Activated naive CD8-positive, alpha-beta T cell treated with anti-CD3 and anti-CD28 coated beads, Interleukin-2, amount 10 ng/mL, durations not matched to agents 7 days and 5 days (primary cell): ENCODE data around the gene CBLL2. TPM values are rescaled to one million over a fixed set of nuclear protein-coding genes. Genes with fewer than 3 reads are reported as not detected.
"Not testable (repeated sequence)": the region's sequence is repeated elsewhere in the genome, so short reads cannot be mapped to it uniquely, and the experiment has no call there.

ENCODE experiments used
- ATAC-seq: fragments of 150-1000 bp; cut with Tn5 transposase; one replicate; pipeline ENCODE4 v1.10.0; 2021; ENCODE audit warnings: low read depth, moderate library complexity
- POLR2A ChIA-PET: fragments of 350-600 bp; sonication (Branson Sonifier 250); formaldehyde crosslinking; loops from one replicate; lab custom pipeline; 2021; ENCODE audit warnings: antibody characterized with exemption; lab: Charles Lee
- DNase-seq: peaks from one replicate; pipeline ENCODE4 v3.0.0; 2021
- H3K27ac Mint-ChIP-seq: one replicate; pipeline ENCODE4 v1.8.0; 2022; ENCODE audit warnings: mild to moderate bottlenecking, mixed read lengths
- H3K27me3 Mint-ChIP-seq: one replicate; pipeline ENCODE4 v1.8.0; 2022; ENCODE audit warnings: mild to moderate bottlenecking, moderate library complexity, mixed read lengths
- H3K36me3 Mint-ChIP-seq: one replicate; pipeline ENCODE4 v1.8.0; 2021; ENCODE audit warnings: mild to moderate bottlenecking, mixed read lengths
- H3K4me1 Mint-ChIP-seq: one replicate; pipeline ENCODE4 v1.8.0; 2021; ENCODE audit warnings: mixed read lengths
- H3K4me3 Mint-ChIP-seq: one replicate; pipeline ENCODE4 v1.8.0; 2022; ENCODE audit warnings: mild to moderate bottlenecking, moderate library complexity, mixed read lengths
- H3K9me3 Mint-ChIP-seq: one replicate; pipeline ENCODE4 v1.8.0; 2021; ENCODE audit warnings: mixed read lengths
- total RNA-seq, 2 experiments: library from RNA; stranded (reverse); gene quantifications; one replicate each; pipeline ENCODE4 v1.2.3, GENCODE V29; 2021

The CBLL2 gene
- not detected for total RNA-seq

GRCh38 chrX:22272613-22273012, at the start of gene CBLL2:
Gene CBLL2 (plus strand): TSS chrX:22272913. CDS start chrX:22272992, 79 bp downstream.
- H3K27ac Mint-ChIP-seq: no peak within 1 kb of the TSS
- H3K4me1 Mint-ChIP-seq: no peaks in the 10 kb centered on the region
- ATAC-seq: no peak
- no peaks in the 10 kb centered on the region for H3K27me3 Mint-ChIP-seq
- H3K4me3 Mint-ChIP-seq: no peak within 1 kb of the TSS
- POLR2A ChIA-PET: no interaction called here
- DNase-seq: no peak
- no peaks in the 10 kb centered on the region for H3K36me3 Mint-ChIP-seq
- no peaks in the 10 kb centered on the region for H3K9me3 Mint-ChIP-seq

- H3K27me3 Mint-ChIP-seq: no peaks in the 10 kb centered on the region
- ATAC-seq (no peak), DNase-seq (no peak)
- H3K9me3 Mint-ChIP-seq: no peaks in the 10 kb centered on the region
- H3K4me3 Mint-ChIP-seq: no peak overlapping the region
- POLR2A ChIA-PET: no interaction called here
- no peak overlapping the region for H3K27ac Mint-ChIP-seq
- no peaks in the 10 kb centered on the region for H3K4me1 Mint-ChIP-seq
- H3K36me3 Mint-ChIP-seq: peaks cover 10% of the 10 kb centered on the region
Measured at GRCh38 chrX:22234380-22234779, 38.3 kb upstream of the CBLL2 start.

GRCh38 chrX:22237479-22237878, 35.2 kb upstream of the CBLL2 start:
- peaks cover 10% of the 10 kb centered on the region for H3K36me3 Mint-ChIP-seq
- H3K4me1 Mint-ChIP-seq: no peaks in the 10 kb centered on the region
- H3K4me3 Mint-ChIP-seq: no peak overlapping the region
- POLR2A ChIA-PET: no interaction called here
- H3K27me3 Mint-ChIP-seq: no peaks in the 10 kb centered on the region
- ATAC-seq (no peak), DNase-seq (no peak)
- no peak overlapping the region for H3K27ac Mint-ChIP-seq
- no peaks in the 10 kb centered on the region for H3K9me3 Mint-ChIP-seq

- no peaks in the 10 kb centered on the region for H3K36me3 Mint-ChIP-seq
- no peaks in the 10 kb centered on the region for H3K27me3 Mint-ChIP-seq
- DNase-seq (no peak), ATAC-seq (no peak)
- H3K4me1 Mint-ChIP-seq: no peaks in the 10 kb centered on the region
- no peaks in the 10 kb centered on the region for H3K9me3 Mint-ChIP-seq
- POLR2A ChIA-PET: no interaction called here
- no peak overlapping the region for H3K4me3 Mint-ChIP-seq
- H3K27ac Mint-ChIP-seq: no peak overlapping the region
Measured at GRCh38 chrX:22246620-22247019, 26.1 kb upstream of the CBLL2 start.

- no peak overlapping the region for H3K27ac Mint-ChIP-seq
- no peak overlapping the region for H3K4me3 Mint-ChIP-seq
- DNase-seq (no peak), ATAC-seq (no peak)
- H3K36me3 Mint-ChIP-seq: no peaks in the 10 kb centered on the region
- H3K27me3 Mint-ChIP-seq: no peaks in the 10 kb centered on the region
- H3K9me3 Mint-ChIP-seq: no peaks in the 10 kb centered on the region
- POLR2A ChIA-PET: no interaction called here
- no peaks in the 10 kb centered on the region for H3K4me1 Mint-ChIP-seq
Measured at GRCh38 chrX:22247169-22247568, 25.5 kb upstream of the CBLL2 start.

- DNase-seq (no peak), ATAC-seq (no peak)
- H3K36me3 Mint-ChIP-seq: no peaks in the 10 kb centered on the region
- no peaks in the 10 kb centered on the region for H3K9me3 Mint-ChIP-seq
- no peaks in the 10 kb centered on the region for H3K4me1 Mint-ChIP-seq
- POLR2A ChIA-PET: no interaction called here
- no peaks in the 10 kb centered on the region for H3K27me3 Mint-ChIP-seq
- H3K4me3 Mint-ChIP-seq: no peak overlapping the region
- H3K27ac Mint-ChIP-seq: no peak overlapping the region
Measured at GRCh38 chrX:22248401-22248800, 24.3 kb upstream of the CBLL2 start.

- DNase-seq: no peak
- no peaks in the 10 kb centered on the region for H3K4me1 Mint-ChIP-seq
- no peaks in the 10 kb centered on the region for H3K27me3 Mint-ChIP-seq
- POLR2A ChIA-PET: no interaction called here
- H3K4me3 Mint-ChIP-seq: no peak overlapping the region
- ATAC-seq: no peak
- H3K36me3 Mint-ChIP-seq: no peaks in the 10 kb centered on the region
- no peak overlapping the region for H3K27ac Mint-ChIP-seq
- H3K9me3 Mint-ChIP-seq: no peaks in the 10 kb centered on the region
Measured at GRCh38 chrX:22249371-22249770, 23.3 kb upstream of the CBLL2 start.

- ATAC-seq (no peak), DNase-seq (no peak)
- no peaks in the 10 kb centered on the region for H3K4me1 Mint-ChIP-seq
- no peak overlapping the region for H3K4me3 Mint-ChIP-seq
- peaks cover 2% of the 10 kb centered on the region for H3K27me3 Mint-ChIP-seq
- no peak overlapping the region for H3K27ac Mint-ChIP-seq
- POLR2A ChIA-PET: no interaction called here
- H3K9me3 Mint-ChIP-seq: no peaks in the 10 kb centered on the region
- H3K36me3 Mint-ChIP-seq: no peaks in the 10 kb centered on the region
Measured at GRCh38 chrX:22268706-22269105, 4.0 kb upstream of the CBLL2 start.

- POLR2A ChIA-PET: no interaction called here
- no peak for ATAC-seq
- Mint-ChIP-seq H3K36me3 (no peaks in the 10 kb centered on the region), H3K27ac (no peak overlapping the region), H3K9me3 (no peaks in the 10 kb centered on the region), H3K27me3 (no peaks in the 10 kb centered on the region), H3K4me3 (no peak overlapping the region), H3K4me1 (no peaks in the 10 kb centered on the region)
- no peak for DNase-seq
Measured at GRCh38 chrX:22273714-22274317, 1.1 kb downstream of the CBLL2 start.

GRCh38 chrX:22276781-22277180, 4.1 kb downstream of the CBLL2 start:
- Mint-ChIP-seq H3K36me3 (no peaks in the 10 kb centered on the region), H3K4me1 (no peaks in the 10 kb centered on the region), H3K27ac (no peak overlapping the region), H3K9me3 (no peaks in the 10 kb centered on the region), H3K4me3 (no peak overlapping the region), H3K27me3 (no peaks in the 10 kb centered on the region)
- DNase-seq (no peak), ATAC-seq (no peak)
- POLR2A ChIA-PET: no interaction called here

GRCh38 chrX:22278375-22278774, 5.7 kb downstream of the CBLL2 start:
- ATAC-seq (no peak), DNase-seq (no peak)
- Mint-ChIP-seq H3K36me3 (no peaks in the 10 kb centered on the region), H3K27me3 (no peaks in the 10 kb centered on the region), H3K27ac (no peak overlapping the region), H3K9me3 (no peaks in the 10 kb centered on the region), H3K4me1 (no peaks in the 10 kb centered on the region), H3K4me3 (no peak overlapping the region)
- POLR2A ChIA-PET: no interaction called here

- H3K27me3 Mint-ChIP-seq, H3K4me1 Mint-ChIP-seq, POLR2A ChIA-PET, H3K36me3 Mint-ChIP-seq, H3K9me3 Mint-ChIP-seq, DNase-seq, H3K4me3 Mint-ChIP-seq, ATAC-seq, H3K27ac Mint-ChIP-seq: not testable (repeated sequence)
Measured at GRCh38 chrX:22289209-22289608, 16.5 kb downstream of the CBLL2 start.

GRCh38 chrX:22296871-22297270, 24.2 kb downstream of the CBLL2 start:
- POLR2A ChIA-PET: no interaction called here
- H3K9me3 Mint-ChIP-seq: no peaks in the 10 kb centered on the region
- peaks cover 2% of the 10 kb centered on the region for H3K27me3 Mint-ChIP-seq
- H3K27ac Mint-ChIP-seq: no peak overlapping the region
- peaks cover 4% of the 10 kb centered on the region for H3K4me1 Mint-ChIP-seq
- no peak overlapping the region for H3K4me3 Mint-ChIP-seq
- DNase-seq (no peak), ATAC-seq (no peak)
- no peaks in the 10 kb centered on the region for H3K36me3 Mint-ChIP-seq

- H3K27me3 Mint-ChIP-seq: no peaks in the 10 kb centered on the region
- POLR2A ChIA-PET: no interaction called here
- no peak for DNase-seq
- H3K9me3 Mint-ChIP-seq: no peaks in the 10 kb centered on the region
- no peak overlapping the region for H3K27ac Mint-ChIP-seq
- peaks cover 4% of the 10 kb centered on the region for H3K4me1 Mint-ChIP-seq
- no peaks in the 10 kb centered on the region for H3K36me3 Mint-ChIP-seq
- no peak overlapping the region for H3K4me3 Mint-ChIP-seq
- no peak for ATAC-seq
Measured at GRCh38 chrX:22300130-22300529, 27.4 kb downstream of the CBLL2 start.

GRCh38 chrX:22310779-22311178, 38.1 kb downstream of the CBLL2 start:
- H3K4me1 Mint-ChIP-seq: no peaks in the 10 kb centered on the region
- POLR2A ChIA-PET: no interaction called here
- no peaks in the 10 kb centered on the region for H3K36me3 Mint-ChIP-seq
- H3K27ac Mint-ChIP-seq: no peak overlapping the region
- DNase-seq (no peak), ATAC-seq (no peak)
- no peaks in the 10 kb centered on the region for H3K9me3 Mint-ChIP-seq
- peaks cover 4% of the 10 kb centered on the region for H3K27me3 Mint-ChIP-seq
- no peak overlapping the region for H3K4me3 Mint-ChIP-seq
